Caco-2 (cell line): ENCODE measurements around the gene PPP1R12A. TPM values are rescaled to one million over a fixed set of nuclear protein-coding genes. Genes with fewer than 3 reads are reported as not detected.
"Not testable (repeated sequence)": the region's sequence is repeated elsewhere in the genome, so short reads cannot be mapped to it uniquely, and the experiment has no call there.

Source experiments
- BruUV-seq: library from RNA; stranded (reverse); fragments of 400-500 nt; replicated peaks from 2 replicates; lab custom pipeline; 2021; lab: Mats Ljungman, UMichigan
- CTCF ChIA-PET: fragments of 300-600 bp; sonication (Branson Sonifier 250); formaldehyde crosslinking; loops from one replicate; lab custom pipeline; 2022; ENCODE audit warnings: antibody characterized with exemption; lab: Charles Lee
- POLR2A ChIA-PET: fragments of 300-600 bp; sonication (Branson Sonifier 250); formaldehyde crosslinking; loops from one replicate; lab custom pipeline; 2022; ENCODE audit warnings: antibody characterized with exemption; lab: Charles Lee
- DNase-seq, 2 experiments: peaks; one replicate each; pipeline versions ENCODE4 v3.0.0 to v3.0.0-alpha.2; 2020 to 2022
- H3K27me3 ChIP-seq: replicated peaks from 2 replicates; pipeline ENCODE4 v1.6.0; 2011; ENCODE audit warnings: low read length; ENCODE audit not compliant: control insufficient read depth, insufficient read depth
- H3K36me3 ChIP-seq: 2 replicates; pipeline ENCODE4 v1.5.1; 2011; ENCODE audit warnings: low read length; ENCODE audit not compliant: control insufficient read depth, insufficient read depth
- H3K4me1 ChIP-seq: fragments of 250-450 bp; sonication (Bioruptor Pico); 2 replicates; pipeline ENCODE4 v1.5.1; 2020; ENCODE audit warnings: mild to moderate bottlenecking
- H3K4me3 ChIP-seq: 2 replicates; pipeline ENCODE4 v1.5.1; 2011; ENCODE audit warnings: low read depth, mild to moderate bottlenecking, control low read depth, low read length
- H3K9me3 ChIP-seq: fragments of 250-450 bp; sonication (Bioruptor Pico); 2 replicates; pipeline ENCODE4 v1.5.1; 2020; ENCODE audit warnings: mild to moderate bottlenecking, moderate library complexity
- H3K27ac Mint-ChIP-seq: one replicate; pipeline ENCODE4 v1.8.0; 2022; ENCODE audit warnings: mixed read lengths; ENCODE audit not compliant: unreplicated experiment
- H3K27me3 Mint-ChIP-seq: one replicate; pipeline ENCODE4 v1.8.0; 2022; ENCODE audit warnings: mixed read lengths; ENCODE audit not compliant: insufficient read depth, unreplicated experiment
- H3K36me3 Mint-ChIP-seq: one replicate; pipeline ENCODE4 v1.8.0; 2022; ENCODE audit warnings: mild to moderate bottlenecking, mixed read lengths; ENCODE audit not compliant: insufficient read depth, unreplicated experiment
- H3K4me1 Mint-ChIP-seq: one replicate; pipeline ENCODE4 v1.8.0; 2022; ENCODE audit warnings: low read depth, mixed read lengths; ENCODE audit not compliant: unreplicated experiment
- H3K4me3 Mint-ChIP-seq: one replicate; pipeline ENCODE4 v1.8.0; 2022; ENCODE audit warnings: mild to moderate bottlenecking, moderate library complexity, mixed read lengths; ENCODE audit not compliant: unreplicated experiment
- H3K9me3 Mint-ChIP-seq: one replicate; pipeline ENCODE4 v1.8.0; 2022; ENCODE audit warnings: mixed read lengths; ENCODE audit not compliant: unreplicated experiment
- intact Hi-C: fragments of 100-400 bp; cut with micrococcal nuclease; formaldehyde crosslinking; loops from one replicate; pipeline ENCODE4 v1.10.0; 2022; ENCODE audit not compliant: unreplicated experiment
- total RNA-seq: library from RNA; stranded (reverse); gene quantifications from 2 replicates; pipeline ENCODE4 v1.2.3, GENCODE V29; 2022
- TF ChIP-seq, protein P1 (sequence below), 2 experiments: fragments of 200-600 bp in 1 of 2; IDR thresholded peaks; 1 replicate in 1 of 2; 2 replicates in 1 of 2; pipeline versions ENCODE4 v1.5.1 to v1.8.0; 2011 to 2022; ENCODE audit warnings: antibody characterized with exemption in 1 of 2, control low read depth in 1 of 2, inconsistent platforms in 1 of 2, low read depth in 1 of 2, low read length in 1 of 2, mild to moderate bottlenecking in 1 of 2, moderate library complexity in 1 of 2; ENCODE audit not compliant: insufficient read depth in 1 of 2, severe bottlenecking in 1 of 2, unreplicated experiment in 1 of 2

Gene PPP1R12A
- total RNA-seq, 1 experiment from 2014 or later: 62.5 TPM

DNA sequence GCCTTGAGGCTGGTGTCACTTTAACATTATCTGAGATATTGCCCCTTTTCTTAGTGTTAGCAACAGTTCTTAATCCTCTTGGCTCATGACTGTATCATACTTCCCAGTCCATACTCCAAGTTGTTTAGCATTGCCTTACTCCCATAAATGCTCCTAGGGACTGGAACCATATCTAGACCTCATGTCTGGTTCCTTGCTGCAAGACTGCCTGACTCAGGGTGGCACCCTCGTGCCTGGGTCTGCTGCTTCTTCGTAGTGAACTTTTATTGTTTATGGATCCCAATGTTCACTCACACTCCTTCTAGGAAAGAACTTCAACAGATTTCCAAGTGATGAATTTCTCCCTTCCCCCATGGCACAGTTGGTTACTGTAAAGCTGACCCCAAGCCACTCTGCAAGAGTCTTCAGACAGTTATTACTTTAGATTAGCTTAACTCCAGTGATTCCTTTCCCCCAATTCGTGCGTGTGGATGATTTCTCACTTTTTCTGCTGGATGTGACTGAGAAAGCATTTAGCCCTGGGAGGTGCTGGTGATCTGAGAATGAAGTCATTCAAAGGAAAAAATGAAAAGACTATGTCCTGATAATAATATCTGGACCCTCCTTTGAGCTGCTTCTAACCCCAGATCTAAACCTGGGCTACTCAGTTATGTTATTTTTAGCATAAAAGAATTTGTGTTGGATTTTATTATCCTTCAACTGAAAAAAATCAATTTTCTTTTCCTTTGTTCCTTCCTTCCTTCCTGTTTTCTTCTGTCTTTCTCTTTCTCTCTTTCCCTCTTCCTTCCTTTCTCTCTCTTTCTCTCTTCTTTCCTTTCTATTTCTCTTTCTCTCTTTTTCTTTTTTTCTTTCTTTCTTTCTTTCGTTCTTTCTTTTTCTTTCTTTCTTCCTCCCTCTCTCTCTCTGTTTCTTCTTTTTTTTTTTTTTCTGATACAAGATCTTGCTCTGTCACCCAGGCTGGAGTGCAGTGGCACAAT is 47.5 kb upstream of the PPP1R12A start:
- ChIA-PET POLR2A (no interaction called here), CTCF (no interaction called here)
- TF ChIP-seq, protein P1, sequence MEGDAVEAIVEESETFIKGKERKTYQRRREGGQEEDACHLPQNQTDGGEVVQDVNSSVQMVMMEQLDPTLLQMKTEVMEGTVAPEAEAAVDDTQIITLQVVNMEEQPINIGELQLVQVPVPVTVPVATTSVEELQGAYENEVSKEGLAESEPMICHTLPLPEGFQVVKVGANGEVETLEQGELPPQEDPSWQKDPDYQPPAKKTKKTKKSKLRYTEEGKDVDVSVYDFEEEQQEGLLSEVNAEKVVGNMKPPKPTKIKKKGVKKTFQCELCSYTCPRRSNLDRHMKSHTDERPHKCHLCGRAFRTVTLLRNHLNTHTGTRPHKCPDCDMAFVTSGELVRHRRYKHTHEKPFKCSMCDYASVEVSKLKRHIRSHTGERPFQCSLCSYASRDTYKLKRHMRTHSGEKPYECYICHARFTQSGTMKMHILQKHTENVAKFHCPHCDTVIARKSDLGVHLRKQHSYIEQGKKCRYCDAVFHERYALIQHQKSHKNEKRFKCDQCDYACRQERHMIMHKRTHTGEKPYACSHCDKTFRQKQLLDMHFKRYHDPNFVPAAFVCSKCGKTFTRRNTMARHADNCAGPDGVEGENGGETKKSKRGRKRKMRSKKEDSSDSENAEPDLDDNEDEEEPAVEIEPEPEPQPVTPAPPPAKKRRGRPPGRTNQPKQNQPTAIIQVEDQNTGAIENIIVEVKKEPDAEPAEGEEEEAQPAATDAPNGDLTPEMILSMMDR (IDR thresholded peaks at IDR 0.05; ENCODE audit: insufficient read depth in 1 of 2, low read depth in 1 of 2, low read length in 1 of 2, severe bottlenecking in 1 of 2, unreplicated experiment in 1 of 2): no peak

DNA sequence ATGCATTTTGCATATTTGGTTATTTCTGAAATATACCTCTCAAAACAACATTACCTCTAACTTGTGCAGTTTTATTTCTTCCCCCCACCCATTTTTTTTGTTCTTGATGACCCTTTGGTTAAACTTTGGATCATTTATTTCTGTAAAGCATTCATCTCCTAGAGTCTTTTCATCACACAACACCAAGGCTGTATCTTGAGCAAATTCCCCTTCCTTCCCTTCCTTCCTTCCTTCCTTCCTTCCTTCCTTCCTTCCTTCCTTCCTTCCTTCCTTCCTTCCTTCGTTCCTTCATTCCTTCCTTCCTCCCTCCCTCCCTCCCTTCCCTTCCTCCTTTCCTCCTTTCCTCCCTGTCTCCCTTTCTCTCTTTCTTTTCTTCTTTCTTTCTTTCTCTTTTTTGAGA is 43.8 kb upstream of the PPP1R12A start:
- peaks cover 7% of the 10 kb centered on the region for H3K9me3 Mint-ChIP-seq
- H3K4me3 Mint-ChIP-seq: no peak overlapping the region
- no peaks in the 10 kb centered on the region for H3K36me3 ChIP-seq
- H3K27ac Mint-ChIP-seq: no peak overlapping the region
- H3K27me3 Mint-ChIP-seq: no peaks in the 10 kb centered on the region
- intact Hi-C loops: no loop called here
- no peak overlapping the region for H3K4me3 ChIP-seq
- TF ChIP-seq, protein P1 (IDR thresholded peaks at IDR 0.05; ENCODE audit: insufficient read depth in 1 of 2, low read depth in 1 of 2, low read length in 1 of 2, severe bottlenecking in 1 of 2, unreplicated experiment in 1 of 2): no peak
- ChIA-PET CTCF (no interaction called here), POLR2A (no interaction called here)
- H3K9me3 ChIP-seq: no peaks in the 10 kb centered on the region
- DNase-seq: no peak
- no peaks in the 10 kb centered on the region; the same call in 1 of the 2 replicates for H3K27me3 ChIP-seq
- H3K4me1 Mint-ChIP-seq: peaks cover 24% of the 10 kb centered on the region
- peaks cover 24% of the 10 kb centered on the region for H3K4me1 ChIP-seq
- H3K36me3 Mint-ChIP-seq: no peaks in the 10 kb centered on the region
- BruUV-seq: no TSS peak

More for the DNA sequence above, 47.5 kb upstream of the PPP1R12A start:
- no peak overlapping the region for H3K4me3 ChIP-seq
- no peaks in the 10 kb centered on the region for H3K9me3 ChIP-seq
- no peak for DNase-seq
- no TSS peak for BruUV-seq
- H3K4me1 ChIP-seq: peaks cover 10% of the 10 kb centered on the region
- no peaks in the 10 kb centered on the region for H3K36me3 Mint-ChIP-seq
- no peaks in the 10 kb centered on the region for H3K36me3 ChIP-seq
- H3K27me3 Mint-ChIP-seq: no peaks in the 10 kb centered on the region
- H3K4me1 Mint-ChIP-seq: peaks cover 31% of the 10 kb centered on the region
- peak overlapping the region; percentile 14 for H3K27ac Mint-ChIP-seq
- H3K9me3 Mint-ChIP-seq: peaks cover 7% of the 10 kb centered on the region
- intact Hi-C loops: loop anchor here (10.0 kb wide), 1 partner anchor 202 kb away; no protein-coding TSS in a partner anchor
- H3K27me3 ChIP-seq: no peaks in the 10 kb centered on the region
- H3K4me3 Mint-ChIP-seq: no peak overlapping the region

DNA sequence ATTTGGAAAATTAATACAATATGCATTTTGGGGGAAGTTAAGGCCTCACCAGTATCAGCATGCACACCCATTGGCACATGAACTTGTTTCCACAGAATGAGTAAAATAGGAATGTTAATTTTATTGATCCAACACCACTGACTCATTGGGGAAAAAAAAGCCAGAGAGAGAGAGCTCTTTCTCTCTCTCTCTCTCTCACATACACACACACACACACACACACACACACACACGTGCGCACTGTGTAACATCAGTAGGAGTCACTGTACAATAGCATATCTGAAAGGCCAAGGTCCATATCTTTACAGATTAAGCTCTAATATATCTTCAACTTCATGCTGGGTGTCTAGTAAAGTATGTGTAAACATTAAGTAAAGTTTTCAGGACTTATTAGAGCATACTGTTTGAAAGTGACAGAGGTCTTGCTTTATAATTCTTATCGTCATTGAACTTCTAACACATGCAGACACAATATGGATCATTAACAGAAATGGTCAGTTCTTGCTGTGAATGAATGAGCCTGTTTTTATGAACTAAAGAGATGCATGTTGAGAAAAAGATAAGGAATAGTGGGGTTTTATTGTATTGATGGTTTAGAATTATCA is 43.1 kb upstream of the PPP1R12A start:
- BruUV-seq, intact Hi-C loops, H3K4me3 Mint-ChIP-seq, H3K9me3 Mint-ChIP-seq, H3K9me3 ChIP-seq, H3K4me3 ChIP-seq, H3K36me3 Mint-ChIP-seq, H3K27me3 Mint-ChIP-seq, H3K36me3 ChIP-seq, H3K27ac Mint-ChIP-seq, H3K27me3 ChIP-seq, POLR2A ChIA-PET: not testable (repeated sequence)
- CTCF ChIA-PET: interaction anchor here (0.6 kb wide), 2 partner anchors 67 to 176 kb away, joined by 3 to 4 read pairs; no protein-coding TSS in a partner anchor
- peaks cover 24% of the 10 kb centered on the region for H3K4me1 ChIP-seq
- peaks cover 16% of the 10 kb centered on the region for H3K4me1 Mint-ChIP-seq
- peak; percentile 30 to 51 for DNase-seq
